Neutrophil (primary cell): Measurements from ENCODE around the gene GNG13.

ENCODE experiments used
- H3K27ac ChIP-seq: fragments of 200-600 bp; sonication (generic); 2 replicates; pipeline ENCODE4 v1.5.1; 2016; ENCODE audit warnings: mild to moderate bottlenecking, moderate library complexity
- H3K27me3 ChIP-seq: fragments of 200-600 bp; sonication (generic); 2 replicates; pipeline ENCODE4 v1.6.0; 2016; ENCODE audit warnings: mild to moderate bottlenecking
- H3K36me3 ChIP-seq: fragments of 200-600 bp; sonication (generic); 2 replicates; pipeline ENCODE4 v1.5.1; 2017
- H3K4me1 ChIP-seq, 2 experiments: fragments of 200-600 bp in 1 of 2; sonication (generic) in 1 of 2; 1 replicate in 1 of 2; 2 replicates in 1 of 2; pipeline versions ENCODE4 v1.5.1 to v1.6.1; 2013 to 2016; ENCODE audit warnings: low read depth in 1 of 2, low read length in 1 of 2, mild to moderate bottlenecking in 1 of 2, moderate library complexity in 1 of 2; ENCODE audit not compliant: control insufficient read depth in 1 of 2, insufficient read depth in 1 of 2
- H3K4me3 ChIP-seq, 2 experiments: fragments of 200-600 bp in 1 of 2; sonication (generic) in 1 of 2; 1 replicate in 1 of 2; 2 replicates in 1 of 2; pipeline ENCODE4 v1.5.1; 2013 to 2016; ENCODE audit warnings: low read depth in 1 of 2, low read length in 1 of 2, mild to moderate bottlenecking in 1 of 2, moderate library complexity in 1 of 2
- H3K9me3 ChIP-seq: fragments of 200-600 bp; sonication (generic); 2 replicates; pipeline ENCODE4 v1.5.1; 2016
- TF ChIP-seq, protein P1 (sequence below): fragments of 200-600 bp; sonication (generic); IDR thresholded peaks from 2 replicates; pipeline ENCODE4 v1.5.1; 2016; ENCODE audit warnings: antibody characterized with exemption

GNG13 gene

DNA sequence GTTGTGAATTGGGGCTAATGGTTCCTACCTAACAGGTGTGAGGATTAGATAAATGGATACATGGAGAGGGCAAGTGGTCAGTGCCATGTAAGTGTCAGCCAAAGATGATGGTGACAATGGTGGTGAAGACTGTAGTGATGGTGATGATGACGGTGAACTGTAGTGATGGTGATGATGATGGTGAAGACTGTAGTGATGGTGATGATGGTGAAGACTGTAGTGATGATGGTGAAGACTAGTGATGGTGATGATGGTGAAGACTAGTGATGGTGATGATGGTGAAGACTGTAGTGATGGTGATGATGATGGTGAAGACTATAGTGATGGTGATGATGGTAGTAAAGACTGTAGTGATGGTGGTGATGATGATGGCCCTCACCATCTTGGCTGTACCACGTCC, 18.1 kb upstream of the GNG13 start:
- Histone ChIP-seq H3K36me3 (no peaks in the 10 kb centered on the region), H3K9me3 (no peaks in the 10 kb centered on the region), H3K27me3 (peaks cover 82% of the 10 kb centered on the region), H3K4me3 (no peak overlapping the region), H3K4me1 (no peaks in the 10 kb centered on the region), H3K27ac (no peak overlapping the region)
- TF ChIP-seq, protein P1, sequence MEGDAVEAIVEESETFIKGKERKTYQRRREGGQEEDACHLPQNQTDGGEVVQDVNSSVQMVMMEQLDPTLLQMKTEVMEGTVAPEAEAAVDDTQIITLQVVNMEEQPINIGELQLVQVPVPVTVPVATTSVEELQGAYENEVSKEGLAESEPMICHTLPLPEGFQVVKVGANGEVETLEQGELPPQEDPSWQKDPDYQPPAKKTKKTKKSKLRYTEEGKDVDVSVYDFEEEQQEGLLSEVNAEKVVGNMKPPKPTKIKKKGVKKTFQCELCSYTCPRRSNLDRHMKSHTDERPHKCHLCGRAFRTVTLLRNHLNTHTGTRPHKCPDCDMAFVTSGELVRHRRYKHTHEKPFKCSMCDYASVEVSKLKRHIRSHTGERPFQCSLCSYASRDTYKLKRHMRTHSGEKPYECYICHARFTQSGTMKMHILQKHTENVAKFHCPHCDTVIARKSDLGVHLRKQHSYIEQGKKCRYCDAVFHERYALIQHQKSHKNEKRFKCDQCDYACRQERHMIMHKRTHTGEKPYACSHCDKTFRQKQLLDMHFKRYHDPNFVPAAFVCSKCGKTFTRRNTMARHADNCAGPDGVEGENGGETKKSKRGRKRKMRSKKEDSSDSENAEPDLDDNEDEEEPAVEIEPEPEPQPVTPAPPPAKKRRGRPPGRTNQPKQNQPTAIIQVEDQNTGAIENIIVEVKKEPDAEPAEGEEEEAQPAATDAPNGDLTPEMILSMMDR, result no peak

DNA sequence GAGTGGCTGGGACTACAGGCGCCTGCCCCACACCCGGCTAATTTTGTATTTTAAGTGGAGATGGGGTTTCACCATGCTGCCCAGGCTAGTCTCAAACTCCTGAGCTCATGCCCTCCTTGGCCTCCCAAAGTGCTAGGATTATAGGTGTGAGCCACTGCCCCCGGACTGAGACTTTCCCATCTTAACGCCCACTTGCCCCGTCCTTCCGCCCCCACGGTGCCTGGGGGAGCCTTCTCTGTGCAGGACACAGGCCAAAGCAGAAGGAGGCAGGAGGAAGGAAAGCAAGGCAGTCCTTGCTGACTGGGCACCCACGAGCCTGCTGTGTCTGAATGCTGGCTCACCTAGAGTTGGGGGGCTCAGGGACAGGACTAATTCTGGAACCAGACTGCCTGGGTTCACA, 17.6 kb upstream of the GNG13 start:
- no peaks in the 10 kb centered on the region for H3K36me3 ChIP-seq
- peaks cover 86% of the 10 kb centered on the region for H3K27me3 ChIP-seq
- no peak overlapping the region for H3K4me3 ChIP-seq
- no peak overlapping the region for H3K27ac ChIP-seq
- no peaks in the 10 kb centered on the region for H3K9me3 ChIP-seq
- no peaks in the 10 kb centered on the region for H3K4me1 ChIP-seq
- TF ChIP-seq, protein P1, result no peak

DNA sequence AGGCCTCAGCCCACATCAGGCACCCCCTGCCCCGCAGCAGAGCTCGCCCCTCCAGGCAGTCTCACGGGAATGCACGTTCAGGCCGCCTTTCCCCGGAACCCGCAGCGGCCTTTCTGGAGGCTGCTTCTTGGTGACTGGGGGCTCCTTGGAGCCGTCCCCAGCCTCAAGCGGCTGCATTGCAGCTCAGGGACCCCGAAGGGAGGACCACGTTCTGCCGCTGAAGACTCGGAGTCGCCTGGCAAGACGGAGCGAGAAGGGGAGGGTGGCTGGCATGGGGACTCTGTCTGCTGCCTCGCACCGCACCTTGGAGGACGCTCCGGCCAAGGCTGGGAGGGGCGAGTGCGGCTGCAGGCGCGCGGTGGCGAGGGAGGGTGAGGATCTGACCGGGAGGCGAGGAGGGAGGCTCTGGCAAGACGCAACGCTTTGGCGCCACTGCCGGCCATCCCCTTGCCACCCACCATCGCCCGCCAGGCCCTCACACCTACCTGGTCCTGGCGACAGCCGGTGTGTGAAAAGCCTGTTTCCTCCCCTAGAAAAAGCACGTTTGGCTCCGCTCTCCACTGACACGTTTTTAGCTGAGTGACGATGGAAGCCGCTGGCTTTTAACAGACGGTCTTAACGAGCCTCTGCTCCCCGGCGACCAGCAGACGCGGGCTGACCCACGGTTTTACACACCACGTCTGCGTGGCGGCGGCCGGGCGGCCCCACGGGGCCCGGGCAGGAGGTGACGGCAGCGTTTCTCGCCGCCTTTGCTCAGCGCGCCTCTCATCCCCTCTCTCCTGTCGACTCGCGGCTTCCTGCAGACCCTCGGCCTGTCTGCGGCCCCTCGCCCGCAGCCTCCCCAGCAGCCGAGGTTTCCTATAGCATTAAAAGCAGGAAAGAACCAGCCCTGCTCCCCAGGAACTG, 16.7 kb upstream of the GNG13 start:
- Histone ChIP-seq H3K4me1 (no peaks in the 10 kb centered on the region), H3K9me3 (no peaks in the 10 kb centered on the region), H3K27ac (no peak overlapping the region), H3K4me3 (no peak overlapping the region), H3K27me3 (peaks cover 95% of the 10 kb centered on the region), H3K36me3 (no peaks in the 10 kb centered on the region)
- TF ChIP-seq, protein P1, result no peak

DNA sequence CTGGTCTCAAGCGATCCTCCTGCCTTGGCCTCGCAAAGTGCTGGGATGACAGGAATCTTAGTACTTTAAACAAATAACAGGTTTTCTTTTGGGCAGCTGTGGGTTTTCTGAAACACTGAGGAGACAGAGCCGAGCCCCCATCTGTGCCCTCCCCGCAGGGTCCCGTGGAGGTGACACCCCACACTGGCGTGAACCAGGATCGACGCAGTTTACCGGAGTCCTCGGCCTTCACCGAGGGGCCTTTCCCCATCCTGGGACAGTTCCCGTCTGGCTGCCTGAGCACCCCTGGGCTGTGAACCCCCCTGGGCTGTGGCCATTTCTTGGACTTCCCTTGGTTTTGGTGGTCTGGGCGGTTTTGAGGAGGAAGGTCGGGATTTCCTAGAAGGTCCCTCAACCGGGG, 15.3 kb upstream of the GNG13 start:
- Histone ChIP-seq H3K27me3 (peaks cover 95% of the 10 kb centered on the region), H3K27ac (no peak overlapping the region), H3K9me3 (no peaks in the 10 kb centered on the region), H3K36me3 (no peaks in the 10 kb centered on the region), H3K4me1 (no peaks in the 10 kb centered on the region), H3K4me3 (no peak overlapping the region)
- TF ChIP-seq, protein P1, result no peak

DNA sequence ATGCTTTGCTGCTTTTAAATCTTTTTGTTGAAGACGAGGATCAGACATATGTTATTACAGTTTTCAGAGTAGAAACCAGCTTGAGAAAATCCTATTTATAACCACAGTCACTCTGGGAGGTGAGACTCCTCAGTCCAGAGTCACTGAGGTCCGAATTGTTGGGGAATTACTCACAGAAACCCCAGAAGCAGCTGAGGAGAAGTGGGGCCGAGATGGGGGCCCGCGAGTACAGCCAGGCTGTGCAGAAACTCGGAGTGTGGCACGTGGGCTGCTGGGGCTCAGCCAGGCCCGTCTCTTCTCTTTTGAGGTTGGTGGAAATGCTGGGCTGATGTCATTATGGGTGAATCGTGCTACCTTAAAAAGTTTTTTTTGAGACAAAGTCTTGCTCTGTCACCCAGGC, 14.4 kb upstream of the GNG13 start:
- H3K36me3 ChIP-seq, result no peaks in the 10 kb centered on the region
- H3K4me3 ChIP-seq, result no peak overlapping the region
- no peaks in the 10 kb centered on the region for H3K9me3 ChIP-seq
- H3K27me3 ChIP-seq, result peaks cover 95% of the 10 kb centered on the region
- H3K4me1 ChIP-seq, result no peaks in the 10 kb centered on the region
- TF ChIP-seq, protein P1, result no peak
- no peak overlapping the region for H3K27ac ChIP-seq
